LoVo (cell line): ENCODE results near the gene SPATA31E1.
"Not testable (repeated sequence)": the region's sequence is repeated elsewhere in the genome, so short reads cannot be mapped to it uniquely, and the experiment has no call there.

Experiments
- DNase-seq: peaks from one replicate; pipeline ENCODE4 v3.0.0-alpha.2; 2016; ENCODE audit warnings: low spot score

The SPATA31E1 gene

GRCh38 chr9:87886210-87886932 lies 3.7 kb downstream of the SPATA31E1 start:
- no peak for DNase-seq

- DNase-seq, result no peak
Observed at GRCh38 chr9:87886933-87887505, 4.3 kb downstream of the SPATA31E1 start.

- no peak for DNase-seq
Observed at GRCh38 chr9:87887661-87888480, 5.2 kb downstream of the SPATA31E1 start.

- DNase-seq, result no peak
Observed at GRCh38 chr9:87888501-87888900, 5.8 kb downstream of the SPATA31E1 start.

- DNase-seq, result no peak
Observed at GRCh38 chr9:87889065-87889881, 6.6 kb downstream of the SPATA31E1 start.

GRCh38 chr9:87889882-87890252 lies 7.2 kb downstream of the SPATA31E1 start:
- no peak for DNase-seq

- no peak for DNase-seq
Observed at GRCh38 chr9:87890837-87891236, 8.2 kb downstream of the SPATA31E1 start.

GRCh38 chr9:87891754-87892153 lies 9.1 kb downstream of the SPATA31E1 start:
- DNase-seq, result no peak

GRCh38 chr9:87892956-87893355 lies 10.3 kb downstream of the SPATA31E1 start:
- no peak for DNase-seq

- DNase-seq, result no peak
Observed at GRCh38 chr9:87894998-87895625, 12.4 kb downstream of the SPATA31E1 start.

- DNase-seq, result no peak
Observed at GRCh38 chr9:87896891-87897290, 14.2 kb downstream of the SPATA31E1 start.

- DNase-seq, result no peak
Observed at GRCh38 chr9:87898151-87898550, 15.5 kb downstream of the SPATA31E1 start.

GRCh38 chr9:87902371-87902770 lies 19.7 kb downstream of the SPATA31E1 start:
- DNase-seq, result not testable (repeated sequence)

- peak; percentile 96 for DNase-seq
Observed at GRCh38 chr9:87909310-87910041, 26.8 kb downstream of the SPATA31E1 start.

- DNase-seq, result no peak
Observed at GRCh38 chr9:87910821-87911220, 28.1 kb downstream of the SPATA31E1 start.

GRCh38 chr9:87917662-87918061 lies 35.0 kb downstream of the SPATA31E1 start, which contains the start of gene SPATA31C1:
Gene SPATA31C1, plus strand, starts transcription at chr9:87917962.
- not testable (repeated sequence) for DNase-seq

GRCh38 chr9:87919013-87919412 lies 36.3 kb downstream of the SPATA31E1 start:
- DNase-seq, result not testable (repeated sequence)

GRCh38 chr9:87921561-87921960 lies 38.9 kb downstream of the SPATA31E1 start:
- not testable (repeated sequence) for DNase-seq

GRCh38 chr9:87923012-87923411 lies 40.3 kb downstream of the SPATA31E1 start:
- not testable (repeated sequence) for DNase-seq

GRCh38 chr9:87924851-87925250 lies 42.2 kb downstream of the SPATA31E1 start:
- DNase-seq, result not testable (repeated sequence)

- DNase-seq, result not testable (repeated sequence)
Observed at GRCh38 chr9:87929152-87929551, 46.5 kb downstream of the SPATA31E1 start.
